Fibroblast of pulmonary artery (primary cell): ENCODE results near the gene KCTD20.

Source experiments
- DNase-seq: peaks from one replicate; pipeline ENCODE4 v3.0.0-alpha.2; 2010; ENCODE audit warnings: low read depth
- H3K4me3 ChIP-seq: replicated peaks from 2 replicates; pipeline ENCODE4 v1.5.1; 2011; ENCODE audit warnings: low read depth, mild to moderate bottlenecking, control low read depth, low read length, moderate library complexity
- TF ChIP-seq, protein P1 (sequence below): IDR thresholded peaks from 2 replicates; pipeline ENCODE4 v1.5.1; 2011; ENCODE audit warnings: mild to moderate bottlenecking, control low read depth, low read length, inconsistent platforms; ENCODE audit errors: missing control alignments

KCTD20 gene

DNA sequence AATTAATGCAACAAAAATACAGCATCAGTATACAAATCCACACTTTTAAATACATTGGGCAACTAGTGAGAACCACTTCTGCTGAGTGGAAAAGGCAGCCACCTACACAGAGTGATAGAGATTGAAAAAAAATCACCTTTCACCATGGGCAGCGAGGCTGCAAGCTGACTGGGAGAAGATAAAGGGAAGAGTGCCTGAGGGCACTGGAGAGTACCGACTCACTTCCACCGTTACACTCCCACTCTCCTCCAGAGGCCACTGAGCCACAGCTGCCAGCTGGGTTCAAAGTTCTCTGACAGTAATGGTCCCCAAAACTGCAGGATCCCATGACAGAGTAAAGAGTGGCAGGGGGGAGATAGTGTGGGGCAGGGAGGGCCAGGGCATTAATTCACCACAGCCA, 24.2 kb upstream of the KCTD20 start:
- no peak overlapping the region for H3K4me3 ChIP-seq
- DNase-seq, result no peak
- TF ChIP-seq, protein P1, sequence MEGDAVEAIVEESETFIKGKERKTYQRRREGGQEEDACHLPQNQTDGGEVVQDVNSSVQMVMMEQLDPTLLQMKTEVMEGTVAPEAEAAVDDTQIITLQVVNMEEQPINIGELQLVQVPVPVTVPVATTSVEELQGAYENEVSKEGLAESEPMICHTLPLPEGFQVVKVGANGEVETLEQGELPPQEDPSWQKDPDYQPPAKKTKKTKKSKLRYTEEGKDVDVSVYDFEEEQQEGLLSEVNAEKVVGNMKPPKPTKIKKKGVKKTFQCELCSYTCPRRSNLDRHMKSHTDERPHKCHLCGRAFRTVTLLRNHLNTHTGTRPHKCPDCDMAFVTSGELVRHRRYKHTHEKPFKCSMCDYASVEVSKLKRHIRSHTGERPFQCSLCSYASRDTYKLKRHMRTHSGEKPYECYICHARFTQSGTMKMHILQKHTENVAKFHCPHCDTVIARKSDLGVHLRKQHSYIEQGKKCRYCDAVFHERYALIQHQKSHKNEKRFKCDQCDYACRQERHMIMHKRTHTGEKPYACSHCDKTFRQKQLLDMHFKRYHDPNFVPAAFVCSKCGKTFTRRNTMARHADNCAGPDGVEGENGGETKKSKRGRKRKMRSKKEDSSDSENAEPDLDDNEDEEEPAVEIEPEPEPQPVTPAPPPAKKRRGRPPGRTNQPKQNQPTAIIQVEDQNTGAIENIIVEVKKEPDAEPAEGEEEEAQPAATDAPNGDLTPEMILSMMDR, result no peak

- TF ChIP-seq, protein P1, result no peak
- H3K4me3 ChIP-seq, result no peak overlapping the region
- DNase-seq, result no peak
These were observed 23.5 kb upstream of the KCTD20 start for GRCh38 chr6:36419310-36419709.

- TF ChIP-seq, protein P1, result no peak
- DNase-seq, result no peak
- peak overlapping the region; percentile 74 for H3K4me3 ChIP-seq
These were observed 20.1 kb upstream of the KCTD20 start for GRCh38 chr6:36422714-36423100.

GRCh38 chr6:36423101-36423824, 19.5 kb upstream of the KCTD20 start:
- peak overlapping the region; percentile 74 for H3K4me3 ChIP-seq
- TF ChIP-seq, protein P1, result peak; percentile 66
- peak; percentile 98 for DNase-seq

- TF ChIP-seq, protein P1, result no peak
- no peak overlapping the region for H3K4me3 ChIP-seq
- DNase-seq, result no peak
These were observed 16.2 kb upstream of the KCTD20 start for GRCh38 chr6:36426622-36427021.

DNA sequence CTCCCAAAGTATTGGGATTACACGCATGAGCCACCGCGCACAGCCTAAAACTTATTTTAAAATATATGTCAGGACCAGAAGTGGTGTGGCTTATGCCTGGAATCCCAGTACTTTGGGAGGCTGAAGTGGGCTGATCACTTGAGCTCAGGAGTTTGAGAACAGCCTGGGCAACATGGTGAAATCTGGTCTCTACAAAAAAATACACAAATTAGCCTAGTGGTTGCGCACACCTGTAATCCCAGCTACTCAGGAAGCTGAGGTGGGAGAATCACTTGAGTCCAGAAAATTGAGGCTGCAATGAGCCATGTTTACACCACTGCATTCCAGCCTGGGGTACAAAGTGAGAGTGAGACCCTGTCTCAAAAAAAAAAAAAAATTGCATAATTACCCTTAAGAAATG, 13.9 kb upstream of the KCTD20 start:
- no peak overlapping the region for H3K4me3 ChIP-seq
- TF ChIP-seq, protein P1, result peak; percentile 26
- no peak for DNase-seq

- TF ChIP-seq, protein P1, result no peak
- DNase-seq, result peak; percentile 51
- H3K4me3 ChIP-seq, result no peak overlapping the region
These were observed 12.4 kb upstream of the KCTD20 start for GRCh38 chr6:36430351-36430750.
